Esophagus squamous epithelium (tissue), 4 donors: ENCODE data around the gene PRKN.

ENCODE experiments used
- POLR2A ChIP-seq, 4 donors: fragments of 450-650 bp; IDR thresholded peaks; one replicate each; pipeline ENCODE4 v1.6.1; 2017; ENCODE audit warnings: antibody characterized with exemption in 4 of 4, mild to moderate bottlenecking in 4 of 4, moderate library complexity in 3 of 4
- TF ChIP-seq, protein P1 (sequence below), 6 experiments: fragments of 450-650 bp in 4 of 6; fragments of 200-600 bp in 2 of 6; sonication (generic) in 2 of 6; IDR thresholded peaks; one replicate each; pipeline ENCODE4 v1.5.1; 2016 to 2019; ENCODE audit warnings: antibody characterized with exemption in 6 of 6, mild to moderate bottlenecking in 4 of 6, moderate library complexity in 4 of 6

DNA sequence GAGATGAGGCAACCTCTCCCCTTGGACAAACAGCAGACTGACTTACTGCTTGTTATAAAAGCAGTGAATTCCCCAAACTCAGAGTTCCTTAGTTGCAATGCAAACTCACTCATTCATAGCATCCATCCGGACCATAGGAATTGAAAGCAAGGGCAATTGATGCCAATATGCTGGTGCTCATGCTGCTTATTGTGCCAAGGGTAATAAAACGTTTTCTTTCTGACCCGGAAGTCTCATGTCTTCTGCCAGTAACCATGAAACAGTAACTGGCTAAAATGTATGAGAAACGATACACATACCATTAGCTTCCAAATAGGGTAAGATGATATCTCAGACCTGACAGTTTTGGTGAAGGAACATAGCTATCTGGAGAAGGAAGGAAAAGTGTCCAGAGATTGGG is 18.1 kb downstream of the PRKN start:
- TF ChIP-seq, protein P1, sequence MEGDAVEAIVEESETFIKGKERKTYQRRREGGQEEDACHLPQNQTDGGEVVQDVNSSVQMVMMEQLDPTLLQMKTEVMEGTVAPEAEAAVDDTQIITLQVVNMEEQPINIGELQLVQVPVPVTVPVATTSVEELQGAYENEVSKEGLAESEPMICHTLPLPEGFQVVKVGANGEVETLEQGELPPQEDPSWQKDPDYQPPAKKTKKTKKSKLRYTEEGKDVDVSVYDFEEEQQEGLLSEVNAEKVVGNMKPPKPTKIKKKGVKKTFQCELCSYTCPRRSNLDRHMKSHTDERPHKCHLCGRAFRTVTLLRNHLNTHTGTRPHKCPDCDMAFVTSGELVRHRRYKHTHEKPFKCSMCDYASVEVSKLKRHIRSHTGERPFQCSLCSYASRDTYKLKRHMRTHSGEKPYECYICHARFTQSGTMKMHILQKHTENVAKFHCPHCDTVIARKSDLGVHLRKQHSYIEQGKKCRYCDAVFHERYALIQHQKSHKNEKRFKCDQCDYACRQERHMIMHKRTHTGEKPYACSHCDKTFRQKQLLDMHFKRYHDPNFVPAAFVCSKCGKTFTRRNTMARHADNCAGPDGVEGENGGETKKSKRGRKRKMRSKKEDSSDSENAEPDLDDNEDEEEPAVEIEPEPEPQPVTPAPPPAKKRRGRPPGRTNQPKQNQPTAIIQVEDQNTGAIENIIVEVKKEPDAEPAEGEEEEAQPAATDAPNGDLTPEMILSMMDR (IDR thresholded peaks at IDR 0.05), result no peak
- TF ChIP-seq POLR2A (IDR thresholded peaks at IDR 0.05), result no peak
